LNCaP clone FGC (cell line): ENCODE measurements around the gene NPR3.

Experiments used
- DNase-seq: peaks from one replicate; pipeline ENCODE4 v3.0.0-alpha.2; 2011; ENCODE audit warnings: low read depth
- H3K4me3 ChIP-seq: 2 replicates; pipeline ENCODE4 v1.5.1; 2011; ENCODE audit warnings: mild to moderate bottlenecking, low read depth, low read length, control low read depth
- CTCF ChIP-seq: IDR thresholded peaks from 2 replicates; pipeline ENCODE4 v1.5.1; 2012; ENCODE audit warnings: mild to moderate bottlenecking; ENCODE audit not compliant: control insufficient read depth, insufficient read depth; ENCODE audit errors: extremely low read depth

The NPR3 gene

GRCh38 chr5:32734827-32735378 is 23.8 kb downstream of the NPR3 start:
- no peak for TF ChIP-seq CTCF
- no peak overlapping the region for H3K4me3 ChIP-seq
- no peak for DNase-seq

GRCh38 chr5:32735512-32735911 is 24.4 kb downstream of the NPR3 start:
- no peak overlapping the region for H3K4me3 ChIP-seq
- TF ChIP-seq CTCF, result no peak
- no peak for DNase-seq

GRCh38 chr5:32736842-32737241 is 25.7 kb downstream of the NPR3 start:
- TF ChIP-seq CTCF, result no peak
- DNase-seq, result no peak
- no peak overlapping the region for H3K4me3 ChIP-seq

- no peak for DNase-seq
- TF ChIP-seq CTCF, result no peak
- H3K4me3 ChIP-seq, result no peak overlapping the region
These were observed 29.5 kb downstream of the NPR3 start for GRCh38 chr5:32740651-32741050.

GRCh38 chr5:32745317-32745716 is 34.2 kb downstream of the NPR3 start:
- no peak for TF ChIP-seq CTCF
- no peak overlapping the region for H3K4me3 ChIP-seq
- no peak for DNase-seq

GRCh38 chr5:32752411-32752810 is 41.3 kb downstream of the NPR3 start:
- H3K4me3 ChIP-seq, result no peak overlapping the region
- DNase-seq, result no peak
- TF ChIP-seq CTCF, result no peak

- no peak for TF ChIP-seq CTCF
- DNase-seq, result no peak
- no peak overlapping the region for H3K4me3 ChIP-seq
These were observed 41.9 kb downstream of the NPR3 start for GRCh38 chr5:32753051-32753450.
